Measurements from ENCODE around the gene FARS2.
"Not testable (repeated sequence)": the region's sequence is repeated elsewhere in the genome, so short reads cannot be mapped to it uniquely, and the experiment has no call there.

The FARS2 gene

GRCh38 chr6:5771759-5772390, 510.6 kb downstream of the FARS2 start:
- no peak for DNase-seq

GRCh38 chr6:5772408-5773120, 511.3 kb downstream of the FARS2 start:
- DNase-seq: no peak

GRCh38 chr6:5776104-5776503, 514.8 kb downstream of the FARS2 start:
- no peak for DNase-seq

DNA sequence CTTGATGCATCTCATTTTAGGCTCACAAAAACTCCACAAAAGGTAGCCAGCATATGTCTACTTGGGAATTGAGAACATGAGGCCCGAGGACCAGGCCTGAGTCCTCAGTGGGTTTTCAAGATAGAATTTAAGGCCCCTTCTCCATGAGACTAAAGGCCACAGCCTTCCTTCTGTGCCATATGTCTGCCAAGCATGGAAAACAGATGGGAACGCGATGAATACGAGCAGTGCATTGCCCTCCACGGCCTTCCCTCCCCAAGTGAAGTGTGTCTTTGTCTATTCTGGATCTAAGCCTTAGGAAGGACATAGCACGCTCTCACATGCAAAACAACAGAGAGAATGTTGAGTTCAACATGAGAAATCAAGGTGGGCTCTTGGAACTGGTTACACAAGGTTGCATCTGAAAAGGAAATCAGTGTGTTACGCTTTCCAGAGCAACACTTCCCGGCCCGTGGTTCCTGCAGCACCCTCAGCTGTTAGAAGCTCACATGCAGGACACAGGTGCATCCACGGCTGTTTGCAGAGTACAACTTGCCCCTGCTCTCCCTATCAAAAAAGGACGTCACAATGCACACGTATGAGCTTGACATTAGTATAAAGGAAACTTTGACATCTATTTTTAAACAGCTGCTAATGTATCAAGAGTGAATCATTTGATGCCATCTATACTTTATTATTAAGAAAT, 515.5 kb downstream of the FARS2 start:
- no peak for DNase-seq

- DNase-seq: no peak
These were observed 517.1 kb downstream of the FARS2 start for GRCh38 chr6:5778317-5778857.

DNA sequence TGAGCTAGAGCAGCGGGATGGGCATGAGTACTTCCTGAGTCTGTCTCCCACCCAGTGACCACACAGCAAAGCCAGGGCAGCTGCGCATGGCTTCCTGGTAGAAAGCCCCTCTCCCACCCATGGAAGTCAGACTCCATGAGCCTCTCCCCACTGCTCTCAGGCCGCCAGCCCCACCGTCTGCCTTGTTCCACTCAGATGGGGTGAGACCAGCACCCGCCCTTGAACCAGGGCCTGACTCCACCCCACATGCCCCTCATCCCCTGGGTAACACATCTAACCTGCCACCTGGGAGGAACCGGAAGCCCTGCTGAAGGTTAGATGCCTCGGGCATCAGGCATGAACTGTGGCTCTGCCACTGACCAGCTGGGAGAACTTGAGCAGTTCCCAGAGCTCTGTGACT, 517.6 kb downstream of the FARS2 start:
- no peak for DNase-seq

DNA sequence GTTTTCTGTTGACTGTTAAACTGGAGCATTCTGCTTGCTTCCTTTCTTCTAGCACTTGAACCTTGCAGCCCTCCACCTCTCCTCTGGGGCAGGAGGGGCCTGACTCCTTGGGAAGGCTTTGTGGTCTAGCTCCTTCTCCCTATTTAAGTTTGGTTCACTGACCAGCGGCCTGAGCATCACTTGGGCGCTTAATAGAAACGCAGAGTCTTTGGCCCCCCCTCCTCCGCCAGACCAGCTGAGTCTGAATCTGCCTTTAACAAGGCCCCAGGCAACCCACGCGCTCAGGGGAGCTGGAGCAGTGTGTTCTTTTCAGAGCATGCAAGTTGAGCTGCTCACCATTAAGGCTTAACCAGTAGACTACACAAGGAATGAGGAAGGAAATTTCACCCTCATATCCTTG, 519.7 kb downstream of the FARS2 start:
- DNase-seq: no peak

DNA sequence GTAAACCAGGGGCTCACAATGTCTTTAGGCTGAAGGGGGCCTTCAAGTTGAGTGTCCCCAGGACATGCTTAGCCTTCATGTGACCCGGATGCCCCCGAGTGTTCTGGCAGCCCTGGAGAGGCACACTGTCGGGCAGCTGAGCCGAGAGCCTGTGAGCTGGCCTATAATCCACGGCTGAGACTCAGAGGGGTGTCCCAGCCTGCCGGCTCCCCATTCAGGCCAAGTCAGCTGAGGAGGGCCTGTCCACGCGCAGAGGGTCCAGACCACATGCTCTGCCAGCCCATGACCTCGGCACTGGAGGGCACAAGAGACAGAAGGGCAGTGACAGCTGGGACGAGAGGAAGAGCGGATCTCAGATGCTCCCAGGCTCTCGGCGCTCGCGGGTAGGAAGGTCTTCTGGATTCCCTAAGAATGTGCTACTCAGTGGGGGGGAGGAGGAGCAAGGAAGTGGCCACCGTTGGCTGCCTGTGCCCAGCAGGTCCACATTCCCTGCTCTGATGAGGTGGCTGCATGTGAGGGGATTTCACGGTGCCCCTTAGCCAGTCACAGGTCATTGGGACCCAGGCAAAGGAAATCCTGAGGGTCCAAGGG, 520.7 kb downstream of the FARS2 start:
- no peak for DNase-seq

DNA sequence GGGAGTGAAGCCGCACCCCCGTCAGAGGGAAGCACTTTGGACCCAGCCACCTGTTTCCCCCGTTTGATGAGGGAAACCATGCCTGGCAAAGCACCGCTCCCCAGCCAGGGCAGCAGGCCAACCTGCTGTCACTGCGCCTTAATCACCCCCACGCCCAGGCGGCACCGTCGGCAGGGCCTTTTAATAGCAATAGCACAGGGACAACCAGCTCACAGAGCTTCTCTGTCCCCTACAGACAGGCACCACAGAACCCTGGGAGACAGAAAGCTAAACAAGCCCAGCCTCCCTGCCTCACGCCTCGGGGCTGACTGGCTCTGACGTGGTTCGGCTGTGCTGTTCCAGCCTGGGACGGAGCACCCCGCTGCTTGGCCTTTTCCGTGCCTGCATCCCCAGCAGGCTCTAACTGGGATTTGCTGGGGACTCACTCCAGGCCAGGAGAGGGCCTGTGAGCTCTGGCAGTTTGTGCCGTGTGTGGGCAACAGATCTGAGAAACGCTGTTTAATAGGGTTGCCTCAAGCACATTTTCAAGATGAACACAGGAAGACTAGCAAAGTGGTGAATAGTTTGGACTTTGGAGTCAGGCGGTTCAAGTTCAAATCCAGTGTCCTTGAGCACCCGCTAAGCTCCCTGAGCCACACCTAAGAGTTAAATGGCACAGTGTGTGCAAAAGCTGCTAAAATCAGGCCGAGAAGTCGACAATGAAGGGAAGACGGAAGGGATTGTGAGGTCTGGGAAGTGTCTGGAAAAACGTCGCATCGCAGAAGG, 521.7 kb downstream of the FARS2 start:
- DNase-seq: no peak

DNA sequence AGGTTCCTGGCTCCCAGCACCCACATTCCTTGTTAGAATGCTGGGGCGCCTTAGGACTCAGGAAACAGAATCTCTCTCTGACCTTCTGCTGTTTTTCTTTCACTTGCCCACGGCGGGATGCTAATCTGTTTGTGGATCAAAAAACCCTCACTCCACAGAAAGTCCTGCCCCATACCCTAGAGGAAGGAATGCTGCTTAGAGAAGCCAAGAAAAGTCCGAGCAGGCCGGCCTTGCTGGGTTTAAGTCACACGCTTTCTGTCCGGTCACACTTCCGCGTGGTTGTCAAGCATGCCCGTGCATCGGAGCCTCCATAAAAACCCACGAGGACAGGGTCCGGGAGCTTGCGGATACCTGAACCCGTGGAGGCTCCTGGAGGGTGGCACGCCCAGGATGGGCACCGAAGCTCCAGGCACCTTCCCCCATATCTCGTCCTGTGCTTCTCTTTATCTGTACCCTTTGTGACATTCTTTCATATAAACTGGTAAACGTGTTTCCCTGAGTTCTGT, 522.3 kb downstream of the FARS2 start:
- no peak for DNase-seq

DNA sequence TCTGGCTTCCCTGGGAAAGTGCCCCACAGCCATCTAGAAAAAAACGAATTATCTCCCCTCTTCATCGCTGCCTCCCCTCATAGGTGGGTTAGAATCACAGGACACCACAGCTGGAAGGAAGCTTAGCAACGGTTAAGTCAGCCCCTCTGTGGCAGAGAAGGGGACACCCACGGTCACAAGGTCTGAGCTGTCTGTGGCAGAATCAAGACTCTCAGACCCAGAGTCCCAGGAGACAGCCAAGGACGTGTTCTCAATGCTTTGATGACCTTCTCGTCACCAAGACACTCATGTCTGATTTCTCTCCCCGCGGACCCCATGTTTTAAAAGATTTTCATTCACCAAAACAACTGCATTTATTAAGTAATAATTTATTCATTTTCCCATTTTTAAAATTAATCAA, 523.9 kb downstream of the FARS2 start:
- DNase-seq: no peak

GRCh38 chr6:5786321-5786968, 525.1 kb downstream of the FARS2 start:
- DNase-seq: no peak

DNA sequence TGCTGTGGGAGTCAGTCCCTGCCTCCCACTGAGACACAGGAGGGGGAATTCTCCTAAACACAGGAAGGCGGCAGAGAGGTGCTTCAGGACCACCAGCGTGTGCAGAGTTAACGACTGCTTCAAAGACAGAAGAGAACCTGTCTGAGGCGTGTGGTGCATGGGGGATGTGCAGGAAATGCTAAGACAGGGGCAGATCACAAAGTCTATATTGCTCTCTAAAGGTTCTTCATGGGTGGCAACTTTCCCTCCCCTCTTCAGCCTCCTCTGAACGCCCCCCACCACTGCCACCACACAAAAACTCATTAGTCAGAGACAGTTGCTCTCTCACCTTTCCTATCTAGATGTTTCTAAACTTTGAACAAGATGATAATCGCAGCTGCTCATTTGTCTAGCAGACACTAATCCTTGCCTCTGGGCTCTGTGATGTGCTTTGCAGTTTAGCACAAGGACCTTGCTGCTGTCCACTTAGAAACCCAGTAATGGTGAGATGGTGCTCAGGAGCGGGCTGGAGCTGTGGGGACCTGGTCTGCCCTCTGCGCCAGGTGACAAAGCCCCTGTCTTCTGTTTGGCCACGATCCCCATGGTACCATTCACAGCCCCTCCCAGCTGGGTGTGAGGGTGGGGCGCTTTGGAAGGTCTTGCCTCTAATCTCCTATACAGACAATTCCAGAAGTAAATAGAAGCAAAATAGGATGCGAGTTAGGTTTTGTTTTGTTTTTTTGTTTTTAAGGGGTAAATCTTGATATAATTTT, 525.8 kb downstream of the FARS2 start:
- no peak for DNase-seq

DNA sequence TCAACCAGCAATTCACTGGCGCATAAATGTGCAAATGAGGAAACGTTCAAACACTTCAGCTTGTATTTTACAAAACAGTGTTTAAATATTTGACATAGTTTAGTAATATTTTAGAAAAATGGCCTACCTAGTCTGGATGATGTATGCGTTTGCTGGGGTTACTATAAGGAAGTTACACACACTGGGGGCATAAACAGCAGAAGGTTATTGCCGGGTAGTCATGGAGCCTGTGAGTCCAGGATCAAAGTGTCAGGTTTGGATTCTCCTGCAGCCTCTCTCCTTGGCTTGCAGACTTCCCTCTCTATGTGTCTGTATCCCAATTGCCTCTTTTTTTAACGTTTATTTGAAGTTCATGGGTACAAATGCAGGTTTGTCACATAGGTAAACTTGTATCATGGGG, 528.1 kb downstream of the FARS2 start:
- DNase-seq: not testable (repeated sequence)

DNA sequence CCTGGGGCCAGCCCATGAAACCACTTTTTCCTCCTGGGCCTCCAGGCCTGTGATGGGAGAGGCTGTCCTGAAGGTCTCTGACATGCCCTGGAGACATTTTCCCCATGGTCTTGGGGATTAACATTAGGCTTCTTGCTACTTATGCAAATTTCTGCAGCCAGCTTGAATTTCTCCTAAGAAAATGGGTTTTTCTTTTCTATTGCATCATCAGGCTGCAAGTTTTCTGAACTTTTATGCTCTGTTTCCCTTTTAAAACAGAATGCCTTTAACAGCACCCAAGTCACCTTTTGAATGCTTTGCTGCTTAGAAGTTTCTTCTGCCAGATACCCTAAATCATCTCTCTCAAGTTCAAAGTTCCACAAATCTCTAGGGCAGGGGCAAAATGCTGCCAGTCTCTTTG, 535.2 kb downstream of the FARS2 start:
- not testable (repeated sequence) for DNase-seq

DNA sequence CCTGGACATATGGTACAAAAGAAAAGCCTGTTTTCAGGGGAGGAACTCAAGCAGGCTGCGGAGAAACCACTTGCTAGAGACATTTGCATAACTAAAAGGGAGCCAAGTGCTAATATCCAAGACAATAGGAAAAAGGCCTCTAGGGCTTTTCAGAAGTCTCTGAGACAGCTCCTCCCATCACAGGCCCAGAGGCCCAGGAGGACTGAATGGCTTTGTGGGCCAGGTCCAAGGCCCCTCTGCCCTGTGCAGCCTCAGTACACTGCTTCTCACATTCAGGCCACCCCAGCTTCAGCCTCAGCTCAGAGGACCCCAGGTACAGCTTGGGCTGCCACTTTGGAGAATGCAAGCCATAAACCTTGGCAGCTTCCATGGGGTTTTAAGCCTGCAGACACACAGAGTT, 545.1 kb downstream of the FARS2 start:
- not testable (repeated sequence) for DNase-seq

GRCh38 chr6:5809450-5809849, 548.1 kb downstream of the FARS2 start:
- DNase-seq: no peak

DNA sequence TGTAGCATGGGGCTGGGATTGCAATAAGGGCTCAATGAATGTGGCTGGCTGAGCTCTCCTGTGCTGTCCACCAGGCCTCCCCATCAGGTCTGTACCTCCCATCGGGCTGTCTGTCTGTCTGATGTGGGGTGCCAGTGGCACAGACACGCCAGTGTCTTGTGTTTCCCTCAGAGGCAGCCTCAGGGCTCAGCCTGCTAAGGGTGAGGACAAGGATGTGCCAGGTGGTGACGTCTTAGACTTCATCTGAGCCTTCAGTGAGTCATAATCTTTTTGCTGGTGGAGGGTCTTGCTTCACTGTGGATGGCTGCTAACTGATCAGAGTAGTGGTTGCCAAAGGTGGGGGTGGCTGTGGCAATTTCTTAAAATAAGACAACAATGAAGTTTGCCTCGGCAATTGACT, 550.7 kb downstream of the FARS2 start:
- DNase-seq: no peak

- no peak for DNase-seq
These were observed 552.3 kb downstream of the FARS2 start for GRCh38 chr6:5813625-5814027.

- no peak for DNase-seq
These were observed 552.8 kb downstream of the FARS2 start for GRCh38 chr6:5814116-5814515.

DNA sequence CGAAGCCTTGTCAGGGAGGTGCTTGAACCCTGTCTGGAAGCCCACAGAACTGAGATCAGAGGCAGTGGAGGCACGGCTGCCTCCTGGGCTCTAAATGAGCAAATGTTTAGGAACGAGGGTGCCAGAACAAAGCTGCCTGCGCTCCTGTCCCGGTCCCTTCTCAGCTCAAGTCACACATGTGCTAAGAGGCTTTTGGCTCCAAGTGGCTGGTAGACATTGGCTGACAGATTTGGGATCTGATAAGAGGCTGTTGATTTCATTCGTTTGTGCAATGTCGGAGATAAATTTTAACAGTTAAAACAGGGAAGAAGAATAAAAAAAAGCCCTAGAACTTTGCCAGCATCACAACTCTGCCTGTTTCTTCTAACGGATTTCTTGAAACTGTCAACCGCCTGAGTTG, 553.6 kb downstream of the FARS2 start:
- no peak for DNase-seq
